ENCODE results near the gene CHFR. TPM values are rescaled to one million over a fixed set of nuclear protein-coding genes. Genes with fewer than 3 reads are reported as not detected.
"Not testable (repeated sequence)": the region's sequence is repeated elsewhere in the genome, so short reads cannot be mapped to it uniquely, and the experiment has no call there.

Gene CHFR
- polyA plus RNA-seq, 3 donors: 18.9 to 33.0 (median 28.5) TPM

DNA sequence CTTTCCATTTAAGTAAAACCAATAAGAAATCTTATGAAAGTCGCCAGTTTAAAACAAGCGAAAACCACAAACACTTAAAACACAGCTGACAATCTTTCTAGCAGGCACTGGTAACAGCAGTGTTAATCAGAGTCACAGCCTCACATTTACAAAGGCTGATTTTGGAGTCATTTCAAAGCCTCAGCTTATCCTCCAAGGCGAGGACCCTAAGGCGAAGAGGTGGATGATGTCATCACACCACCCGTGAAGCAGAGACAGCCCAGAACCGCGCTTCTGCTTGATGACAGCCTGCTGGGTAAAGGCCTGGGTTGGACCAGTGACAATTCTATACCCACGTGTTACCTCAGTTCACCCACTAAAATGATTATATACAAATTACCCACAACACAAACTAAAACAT is 68.8 kb downstream of the CHFR start:
- no peak for DNase-seq

DNA sequence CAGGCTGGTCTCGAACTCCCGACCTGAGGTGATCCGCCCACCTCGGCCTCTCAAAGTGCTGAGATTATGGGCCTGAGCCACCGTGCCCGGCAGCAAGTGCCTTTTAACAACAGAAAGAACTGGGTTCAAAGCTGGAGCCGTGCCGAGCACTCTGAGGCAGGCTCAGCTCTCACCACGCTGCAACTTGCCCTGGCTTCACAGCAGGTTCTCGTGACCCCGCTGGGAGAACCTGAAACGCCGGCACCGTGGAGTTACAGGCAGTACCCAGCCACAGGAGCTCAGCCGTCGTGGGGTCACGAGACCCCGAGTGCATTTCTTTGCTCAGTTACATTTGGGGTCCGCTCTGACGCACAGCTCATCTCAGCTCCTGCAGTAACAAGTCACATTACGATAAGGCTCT is 73.2 kb downstream of the CHFR start:
- DNase-seq: no peak

DNA sequence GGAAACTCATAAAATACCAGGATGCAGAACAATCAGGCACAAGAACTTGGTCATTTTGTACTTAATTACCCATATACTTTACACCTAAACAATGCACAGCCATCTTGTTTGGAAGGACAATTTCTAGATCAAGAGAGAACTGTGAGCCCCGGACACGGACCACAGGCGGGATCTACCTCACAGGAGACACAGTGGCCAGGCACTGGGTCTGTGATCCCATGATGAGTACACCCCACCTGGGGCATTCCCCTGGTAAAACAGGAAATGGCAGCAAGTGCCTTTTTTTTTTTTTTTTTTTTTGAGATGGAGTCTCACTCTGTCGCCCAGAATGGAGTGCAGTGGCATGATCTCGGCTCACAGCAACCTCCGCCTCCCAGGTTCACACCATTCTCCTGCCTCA is 74.0 kb downstream of the CHFR start:
- DNase-seq: no peak

DNA sequence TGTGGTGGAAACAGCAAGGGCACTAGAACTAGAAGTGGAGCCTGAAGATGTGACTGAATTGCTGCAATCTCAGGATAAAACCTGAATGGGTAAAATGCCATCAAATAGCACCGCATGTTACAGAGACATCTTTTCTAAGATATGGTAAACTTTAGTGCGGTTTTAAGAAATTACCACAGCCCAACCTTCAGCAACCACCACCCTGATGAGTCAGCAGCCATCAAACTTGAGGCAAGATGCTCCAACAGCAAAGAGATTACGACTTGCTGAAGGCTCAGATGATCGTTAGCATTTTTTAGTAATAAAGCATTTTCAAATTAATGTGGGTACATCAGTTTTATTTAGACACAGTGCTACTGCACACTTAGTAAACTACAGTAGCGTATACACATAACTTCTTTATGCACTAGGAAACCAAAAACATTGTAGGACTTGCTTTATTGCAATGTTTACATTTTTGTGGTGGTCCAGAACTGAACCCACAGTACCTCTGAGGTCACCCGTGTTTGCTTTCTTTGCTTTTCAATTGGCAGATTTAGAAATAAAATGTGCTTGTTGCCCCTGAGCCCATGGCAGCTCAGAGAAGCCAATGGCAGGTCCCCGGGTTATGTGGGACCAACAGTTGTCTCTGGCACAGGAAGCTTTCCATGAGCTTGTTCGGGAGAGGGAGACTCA is 74.6 kb downstream of the CHFR start:
- DNase-seq: no peak

DNA sequence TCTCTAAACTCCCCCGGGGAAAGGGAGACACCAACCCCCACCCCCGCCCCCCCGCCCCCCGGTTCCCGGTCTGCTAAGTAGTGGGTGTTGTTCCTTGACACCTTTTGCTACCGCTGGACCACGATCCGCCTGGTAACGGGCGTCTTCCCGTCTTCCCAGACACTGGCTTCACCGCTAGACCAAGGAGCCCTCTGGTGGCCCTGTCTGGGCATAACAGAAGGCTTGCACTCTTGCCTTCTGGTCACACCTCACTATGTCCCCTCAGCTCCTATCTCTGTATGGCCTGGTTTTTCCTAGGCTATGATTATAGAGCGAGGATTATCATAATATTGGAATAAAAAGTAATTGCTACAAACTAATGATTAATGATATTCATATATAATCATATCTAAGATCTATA is 78.0 kb downstream of the CHFR start:
- DNase-seq: not testable (repeated sequence)

DNA sequence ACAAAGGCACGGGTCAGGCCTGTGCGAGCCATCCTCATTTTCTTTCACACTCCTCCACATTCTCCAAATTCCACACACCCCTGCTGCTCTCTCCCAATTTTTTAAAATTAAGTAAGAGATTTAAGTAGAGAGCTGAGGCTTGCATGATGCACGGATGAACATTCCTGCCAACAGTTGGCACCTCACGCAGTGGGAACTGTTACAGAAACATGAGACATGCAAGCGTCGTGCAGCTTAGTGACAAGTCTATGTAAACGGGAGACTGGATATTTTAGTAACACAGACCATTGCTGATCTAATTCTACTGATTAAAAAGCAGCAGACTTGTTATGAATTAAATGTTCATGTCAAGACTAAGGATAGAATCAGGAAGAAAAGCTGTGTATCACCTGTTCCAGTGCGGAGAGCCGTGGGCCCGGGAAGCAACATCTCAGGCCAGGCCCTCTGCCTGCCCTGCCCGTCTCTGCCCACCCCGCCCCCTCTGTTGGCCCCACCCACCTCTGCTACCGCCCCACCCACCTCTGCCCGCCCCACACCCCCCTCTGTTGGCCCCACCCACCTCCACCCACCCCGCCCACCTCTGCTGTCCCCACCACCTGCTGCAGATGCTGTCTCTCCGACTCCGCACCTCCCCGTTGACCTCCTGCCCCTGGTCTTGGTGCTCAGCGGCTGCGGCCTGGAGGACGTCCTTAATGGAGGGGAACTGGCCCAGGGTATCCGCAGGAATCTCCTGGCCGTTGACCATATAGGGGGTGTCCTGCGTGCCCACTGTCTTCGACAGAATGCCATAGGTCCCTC is 79.9 kb downstream of the CHFR start:
- no peak for DNase-seq

DNA sequence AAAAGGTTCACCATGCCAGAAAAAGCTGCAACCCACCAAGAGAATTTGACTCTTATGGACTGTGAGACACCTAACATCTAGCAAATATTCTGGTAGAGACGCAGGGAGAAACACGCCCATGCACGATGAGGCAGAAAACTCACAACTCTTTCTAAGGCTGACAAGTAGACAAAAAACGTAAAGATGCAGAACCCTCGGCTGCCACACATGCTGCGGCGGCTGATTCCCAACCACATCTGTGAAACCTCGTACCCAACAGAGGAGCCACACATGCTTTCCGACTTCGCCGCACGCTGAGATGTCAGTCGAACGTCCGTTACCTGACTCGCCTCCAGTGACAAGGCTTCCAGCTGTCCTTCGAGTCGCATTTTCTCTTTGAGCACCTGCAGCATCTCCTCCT is 80.5 kb downstream of the CHFR start:
- no peak for DNase-seq

DNA sequence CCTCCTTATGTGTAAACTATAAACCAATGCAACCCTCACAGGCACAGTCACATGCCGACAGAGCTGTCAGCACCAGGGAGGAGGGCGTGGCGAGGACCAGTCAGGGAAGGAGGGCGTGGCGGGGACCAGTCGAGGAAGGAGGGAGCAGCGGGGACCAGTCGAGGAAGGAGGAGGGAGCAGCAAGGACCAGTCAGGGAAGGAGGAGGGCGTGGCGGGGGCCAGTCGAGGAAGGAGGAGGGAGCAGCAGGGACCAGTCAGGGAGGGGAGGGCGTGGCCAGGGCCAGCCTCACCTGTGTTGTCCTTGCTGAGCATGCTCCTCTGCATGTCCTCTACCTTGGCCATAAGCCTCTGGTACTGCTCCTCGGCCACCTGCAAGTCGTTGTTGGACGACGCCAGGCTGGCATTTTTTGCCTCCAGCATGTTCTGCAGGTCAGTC is 83.0 kb downstream of the CHFR start:
- DNase-seq: no peak

DNA sequence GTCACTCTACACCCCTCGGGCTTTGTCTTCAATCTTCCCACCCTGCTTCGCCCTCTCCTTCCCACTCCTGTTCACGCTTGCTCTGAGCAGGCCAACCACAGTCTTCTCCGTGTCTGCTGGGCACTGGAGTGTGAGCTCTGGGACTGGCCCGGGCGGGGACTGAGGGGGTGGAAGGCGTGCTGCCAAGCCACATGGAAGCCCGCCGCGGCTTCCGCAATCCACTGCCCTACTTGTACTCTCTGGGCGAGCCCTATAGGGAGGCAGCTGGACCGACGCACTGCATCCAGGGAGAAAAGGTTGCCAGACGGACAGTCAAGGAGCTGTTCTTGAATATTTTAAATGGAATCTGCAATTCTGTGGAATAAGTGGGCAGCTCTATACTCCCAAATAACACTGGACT is 83.5 kb downstream of the CHFR start:
- no peak for DNase-seq

DNA sequence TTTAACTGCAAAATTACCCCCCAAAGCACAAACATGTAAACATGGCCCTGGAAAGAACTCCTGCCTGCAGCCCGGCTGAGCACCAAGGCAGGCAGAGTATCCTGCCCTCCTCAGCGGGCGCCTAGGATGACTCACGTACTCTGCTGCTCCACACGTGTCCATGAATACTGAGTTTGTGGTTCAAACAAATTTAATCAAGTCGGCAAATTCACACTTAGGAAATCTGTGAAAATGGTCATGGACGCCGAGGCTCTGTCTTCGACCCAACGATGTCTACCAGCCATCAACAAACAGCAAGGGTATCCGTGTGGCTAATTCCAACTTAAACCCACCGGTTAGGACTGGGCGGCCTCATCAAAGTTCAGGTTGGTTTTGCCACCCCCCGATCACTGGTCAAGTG is 84.3 kb downstream of the CHFR start:
- no peak for DNase-seq

DNA sequence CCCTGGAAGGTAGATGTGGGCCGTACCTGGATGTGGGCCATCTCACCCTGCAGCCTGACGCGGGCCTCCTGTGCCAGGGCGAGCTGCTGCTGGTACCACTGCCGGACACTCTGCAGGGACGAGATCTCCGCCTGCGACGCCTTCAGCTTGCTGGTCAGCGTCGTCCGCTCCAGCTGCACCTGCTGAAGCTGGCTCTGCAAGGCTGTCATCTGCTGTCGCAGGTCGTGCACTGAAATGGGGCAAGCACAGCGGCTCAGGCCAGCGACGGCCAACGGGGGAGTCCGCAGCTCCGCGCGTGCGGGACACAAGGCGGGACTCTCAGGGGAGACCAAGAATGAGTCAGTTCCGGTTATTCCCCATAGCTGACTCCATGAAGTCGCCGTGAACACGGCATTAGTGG is 85.7 kb downstream of the CHFR start:
- no peak for DNase-seq

DNA sequence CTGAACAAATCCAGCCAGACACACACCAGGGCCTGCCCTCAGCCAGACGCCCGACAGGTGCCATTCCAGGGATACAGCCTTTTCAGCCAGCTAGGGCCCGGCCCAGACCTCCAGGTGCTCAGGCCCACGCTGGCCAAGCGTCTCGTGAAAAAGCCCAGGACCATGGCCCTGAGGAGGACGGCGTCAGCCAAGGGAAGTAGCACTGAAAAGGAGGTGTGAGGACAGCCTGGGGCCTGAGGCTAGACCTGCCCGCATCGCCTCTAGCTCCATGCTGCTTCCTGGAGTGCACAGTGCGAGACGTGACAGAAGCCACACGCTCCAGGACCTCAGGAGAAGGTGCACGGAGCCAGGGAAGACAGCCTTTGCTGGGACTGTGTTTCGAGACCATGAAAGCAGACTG is 88.6 kb downstream of the CHFR start:
- no peak for DNase-seq

DNA sequence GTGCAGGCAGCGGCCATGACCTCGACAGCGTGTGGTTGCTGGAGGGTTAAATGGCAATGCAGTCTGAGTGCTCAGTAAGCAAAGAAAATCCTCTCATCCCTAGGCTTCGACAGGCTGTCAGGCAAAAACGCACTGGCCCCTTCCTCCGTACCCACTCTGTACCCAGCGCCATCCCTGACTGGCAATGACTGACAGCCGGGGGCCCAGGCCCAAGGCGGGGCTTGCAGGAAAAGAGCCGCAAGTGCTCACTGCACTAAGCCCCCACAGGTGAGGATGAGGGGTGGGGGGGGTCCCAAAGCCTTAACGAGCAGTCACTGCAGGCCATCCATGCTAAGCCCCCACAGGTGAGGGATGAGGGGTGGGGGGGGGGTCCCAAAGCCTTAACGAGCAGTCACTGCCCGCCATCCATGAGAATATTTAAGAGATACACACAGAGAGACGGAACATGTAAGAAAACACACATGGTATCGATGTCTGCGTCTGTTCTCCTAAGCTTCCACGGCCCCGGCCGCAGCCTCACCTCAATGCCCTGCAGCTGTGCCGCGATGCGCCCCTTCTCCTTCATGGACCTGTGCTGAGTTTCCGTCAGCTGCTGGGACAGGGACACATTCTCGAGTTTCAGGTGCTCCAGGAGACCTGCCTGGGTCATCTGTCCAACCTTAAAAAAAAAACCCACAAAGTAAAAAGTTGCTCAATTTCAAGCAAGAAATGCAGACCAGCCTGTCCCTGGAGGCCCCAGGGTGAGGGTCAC is 89.4 kb downstream of the CHFR start:
- DNase-seq: no peak

DNA sequence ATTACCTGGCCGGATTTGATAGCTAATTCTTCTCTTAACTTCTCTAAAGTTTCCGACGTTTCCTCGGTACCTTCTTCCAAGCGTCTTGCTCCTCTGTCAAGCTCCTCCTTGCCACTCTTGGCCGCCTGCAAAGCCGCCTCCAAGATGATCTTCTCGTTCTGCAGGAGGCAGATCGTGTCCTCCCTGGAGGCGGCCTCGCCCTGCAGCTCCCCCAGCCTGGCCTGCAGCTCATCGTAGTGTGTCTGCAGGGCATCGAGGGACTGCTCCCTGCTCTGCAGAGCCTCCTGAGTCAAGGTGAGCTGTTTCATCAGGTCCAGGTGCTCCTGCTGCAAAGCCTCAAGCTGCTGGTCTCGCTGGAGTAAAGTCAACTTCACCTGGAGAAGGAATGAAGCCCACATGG is 91.6 kb downstream of the CHFR start:
- no peak for DNase-seq

DNA sequence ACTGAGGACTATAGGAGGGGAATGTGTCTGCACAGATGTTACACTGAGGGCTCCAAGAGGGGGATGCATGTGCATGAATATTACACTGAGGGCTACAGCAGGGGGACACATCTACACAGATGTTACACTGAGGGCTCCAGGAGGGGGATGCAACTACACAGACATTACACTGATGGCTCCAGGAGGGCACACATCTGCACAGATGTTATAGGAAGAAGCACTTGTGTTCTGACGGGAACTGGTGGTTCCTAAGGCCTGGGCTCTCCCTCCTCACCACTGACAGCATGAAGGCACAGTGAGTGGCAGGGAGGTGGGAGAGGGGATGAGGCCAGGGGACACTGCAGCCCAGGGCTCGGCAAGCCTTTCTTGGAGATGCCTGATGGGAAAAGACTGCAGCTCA is 95.5 kb downstream of the CHFR start:
- DNase-seq: not testable (repeated sequence)

DNA sequence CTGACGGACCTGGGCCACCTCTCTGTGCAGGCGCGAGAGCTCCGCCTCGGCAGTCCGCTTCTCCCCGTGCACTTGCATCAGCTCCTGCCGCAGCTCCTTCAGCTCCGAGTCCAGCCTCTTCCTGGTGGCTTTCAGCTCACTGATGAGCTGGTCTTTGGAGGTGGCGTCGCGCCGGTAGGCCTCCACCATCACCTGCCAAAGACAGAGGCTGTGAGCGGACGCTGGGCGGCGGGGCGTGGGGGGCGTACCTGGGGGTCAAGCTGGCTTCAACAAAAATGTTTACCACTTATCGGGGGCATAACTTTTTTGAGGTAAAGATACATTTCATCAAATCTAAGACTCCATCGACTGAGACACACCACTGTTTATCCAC is 98.3 kb downstream of the CHFR start:
- no peak for DNase-seq

DNA sequence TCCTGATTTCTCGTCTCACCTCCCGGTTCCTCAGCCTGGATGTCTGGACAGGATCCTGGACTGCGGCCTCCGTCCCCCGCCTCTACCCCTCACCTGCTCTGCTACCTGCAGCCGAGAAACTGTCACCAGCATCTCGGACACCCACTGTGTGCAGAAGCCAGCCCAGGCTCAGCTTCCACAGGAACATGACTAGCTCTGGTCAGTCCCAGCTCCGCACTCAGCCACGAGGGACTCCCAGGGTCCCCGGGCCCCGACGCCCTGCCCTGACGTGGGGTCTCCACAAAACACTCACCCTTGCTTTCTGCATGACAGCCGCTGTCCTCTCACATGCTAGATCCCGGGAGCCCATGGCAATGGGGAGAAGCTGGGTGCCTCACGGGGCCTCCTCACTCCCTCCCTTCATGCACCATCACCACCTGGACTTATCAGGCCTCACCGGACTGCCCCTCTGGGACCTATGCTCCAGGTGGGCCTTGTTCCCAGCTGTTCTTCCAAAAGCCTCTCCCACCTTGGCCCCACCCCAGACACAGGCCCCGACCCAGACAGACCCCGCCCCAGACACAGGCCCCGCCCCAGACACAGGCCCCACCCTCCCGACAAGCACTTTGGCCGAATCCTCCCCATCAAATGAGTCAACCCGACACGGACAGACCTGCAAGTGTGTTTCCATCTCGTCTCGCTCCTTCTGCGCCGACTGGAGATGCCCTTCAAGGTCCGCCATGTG is 98.9 kb downstream of the CHFR start:
- no peak for DNase-seq

DNA sequence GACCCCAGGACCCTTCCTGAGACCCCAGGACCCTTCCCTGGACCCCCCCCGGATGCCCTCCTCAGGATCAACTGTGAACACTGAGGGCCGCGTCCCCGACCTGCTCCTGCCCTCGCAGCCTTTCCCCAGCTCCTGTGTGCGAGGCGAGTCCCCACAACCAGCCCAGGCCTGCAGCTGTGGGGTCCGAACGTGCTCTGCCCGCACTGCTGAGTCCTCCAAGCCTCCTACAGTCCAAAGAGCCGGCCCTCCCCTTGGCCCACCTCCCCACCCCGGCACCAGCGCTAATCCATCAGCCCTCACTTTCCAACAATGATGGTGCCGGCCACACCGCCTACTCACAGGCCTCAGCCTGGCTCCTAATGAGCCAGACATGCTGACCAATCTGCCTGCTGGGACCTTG is 99.5 kb downstream of the CHFR start:
- DNase-seq: no peak

DNA sequence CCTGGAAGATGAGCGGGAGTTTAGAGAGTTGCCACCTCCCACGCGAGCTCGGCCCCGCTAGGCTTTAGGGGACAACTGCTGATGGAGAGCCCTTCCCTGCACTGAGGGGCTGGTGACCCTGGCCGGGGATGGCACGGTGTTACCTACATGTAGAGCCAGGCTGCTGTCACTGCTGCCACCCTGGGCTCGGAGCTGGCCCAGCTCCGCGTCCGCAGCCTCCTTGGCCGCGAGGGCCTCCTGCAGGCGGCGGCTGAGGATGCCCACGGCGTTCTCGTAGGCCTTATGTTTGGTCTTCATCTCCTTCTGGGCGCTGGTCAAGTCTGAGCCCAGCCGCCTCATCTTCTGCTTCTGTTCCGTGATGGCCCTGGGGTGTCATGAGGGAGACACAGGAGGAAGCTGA is 101.2 kb downstream of the CHFR start:
- no peak for DNase-seq

DNA sequence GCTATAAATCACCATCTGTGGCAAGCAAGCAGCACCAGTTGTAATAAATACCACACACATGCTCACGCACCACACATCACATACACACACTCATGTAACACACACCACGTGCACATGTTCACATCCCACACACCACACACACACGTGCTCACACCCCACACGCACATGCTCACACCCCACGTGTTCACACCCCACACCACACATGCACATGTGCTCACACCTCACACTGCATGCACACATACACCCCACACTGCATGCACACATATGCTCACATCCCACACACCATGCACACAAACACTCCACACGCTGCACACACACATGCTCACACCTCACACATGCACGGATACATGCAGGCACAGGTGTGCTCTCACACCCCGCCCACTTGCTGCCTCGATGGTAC is 102.8 kb downstream of the CHFR start:
- no peak for DNase-seq

DNA sequence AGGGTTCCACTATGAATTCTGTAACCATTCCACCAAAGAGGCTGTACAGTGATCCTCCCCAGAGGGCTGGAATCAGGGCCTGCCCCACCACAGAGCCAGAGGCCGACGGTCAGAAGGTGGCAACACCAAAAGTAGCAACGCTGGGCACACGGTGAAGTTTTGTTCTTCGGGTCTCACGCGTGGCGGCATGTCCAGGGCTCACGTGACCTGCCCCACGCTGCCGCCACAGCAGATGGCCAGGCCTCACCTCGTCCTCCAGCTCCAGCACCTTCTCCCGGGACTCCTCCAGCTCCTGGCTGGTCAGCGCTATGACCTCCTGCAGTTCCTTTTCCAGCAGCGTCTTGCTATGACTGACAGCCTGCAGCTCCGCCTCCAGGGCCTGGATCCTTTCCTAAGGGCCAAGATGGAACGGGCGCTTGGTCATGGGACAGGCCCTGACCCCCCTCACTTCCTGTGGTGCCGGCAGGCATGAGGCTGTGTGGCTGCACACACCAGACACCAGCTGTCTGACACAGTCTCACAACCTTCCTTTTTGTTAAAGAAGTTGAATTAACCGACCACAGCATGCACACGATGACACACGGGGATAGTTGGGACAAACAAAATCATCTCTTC is 103.4 kb downstream of the CHFR start:
- no peak for DNase-seq

Measured in renal pelvis (tissue), 4 donors.